WTC11 (cell line): ENCODE results near the gene STAB1. TPM values are rescaled to one million over a fixed set of nuclear protein-coding genes. Genes with fewer than 3 reads are reported as not detected.

Source experiments
- ATAC-seq: fragments of 200-7000 bp; cut with Tn5 transposase; 2 replicates; pipeline ENCODE4 v1.10.0; 2021; ENCODE audit warnings: mild to moderate bottlenecking, moderate library complexity
- CTCF ChIA-PET: fragments of 300-600 bp; sonication (Branson Sonifier 250); formaldehyde crosslinking; loops from one replicate; lab custom pipeline; 2021; ENCODE audit warnings: antibody characterized with exemption; lab: Charles Lee
- POLR2A ChIA-PET: fragments of 350-600 bp; sonication (Branson Sonifier 250); formaldehyde crosslinking; loops from one replicate; lab custom pipeline; 2021; ENCODE audit warnings: antibody characterized with exemption; lab: Charles Lee
- DNase-seq: peaks from one replicate; pipeline ENCODE4 v3.0.0; 2021; ENCODE audit warnings: low spot score
- H3K27ac Mint-ChIP-seq: 2 replicates; pipeline ENCODE4 v1.8.0; 2021; ENCODE audit warnings: mixed read lengths
- H3K27me3 Mint-ChIP-seq: 2 replicates; pipeline ENCODE4 v1.8.0; 2021; ENCODE audit warnings: low read depth, mild to moderate bottlenecking, moderate library complexity, mixed read lengths
- H3K36me3 Mint-ChIP-seq: 2 replicates; pipeline ENCODE4 v1.8.0; 2021; ENCODE audit warnings: mixed read lengths
- H3K4me1 Mint-ChIP-seq: 2 replicates; pipeline ENCODE4 v1.8.0; 2022; ENCODE audit warnings: mixed read lengths
- H3K4me3 Mint-ChIP-seq: 2 replicates; pipeline ENCODE4 v1.8.0; 2021; ENCODE audit warnings: mild to moderate bottlenecking, moderate library complexity, mixed read lengths
- H3K9me3 Mint-ChIP-seq: 2 replicates; pipeline ENCODE4 v1.8.0; 2021; ENCODE audit warnings: mixed read lengths
- ETV6 ChIP-seq: sonication (generic); formaldehyde crosslinking; IDR thresholded peaks from 2 replicates; pipeline ENCODE4 v1.8.1; 2022; ENCODE audit warnings: mild to moderate bottlenecking, missing genetic modification reagents
- TCF7 ChIP-seq: sonication (generic); formaldehyde crosslinking; IDR thresholded peaks from 2 replicates; pipeline ENCODE4 v1.8.0; 2022; ENCODE audit warnings: mild to moderate bottlenecking, low read depth, missing genetic modification reagents, moderate library complexity
- ZNF416 ChIP-seq: fragments of 250-450 bp; sonication (Bioruptor Pico); IDR thresholded peaks from 2 replicates; pipeline ENCODE4 v1.9.0; 2021; ENCODE audit warnings: mild to moderate bottlenecking, inconsistent platforms
- total RNA-seq: library from RNA; stranded (reverse); gene quantifications from 3 replicates; pipeline ENCODE4 v1.2.3, GENCODE V29; 2021
- TF ChIP-seq, protein P1 (sequence below): sonication (generic); formaldehyde crosslinking; IDR thresholded peaks from 2 replicates; pipeline ENCODE4 v1.8.1; 2023; ENCODE audit warnings: mild to moderate bottlenecking, missing genetic modification reagents
- TF ChIP-seq, protein P2 (sequence below): fragments of 250-450 bp; sonication (Bioruptor Pico); IDR thresholded peaks from 2 replicates; pipeline ENCODE4 v1.9.0; 2021; ENCODE audit warnings: mild to moderate bottlenecking, borderline replicate concordance
- TF ChIP-seq, protein P3 (sequence below): sonication (generic); formaldehyde crosslinking; IDR thresholded peaks from 2 replicates; pipeline ENCODE4 v1.8.0; 2022; ENCODE audit warnings: mild to moderate bottlenecking, missing genetic modification reagents
- TF ChIP-seq, protein P4 (sequence below): fragments of 250-450 bp; sonication (Bioruptor Pico); conservative IDR thresholded peaks from 2 replicates; pipeline ENCODE4 v1.9.0; 2021; ENCODE audit warnings: mild to moderate bottlenecking
- TF ChIP-seq, protein P5 (sequence below): sonication (generic); formaldehyde crosslinking; IDR thresholded peaks from 2 replicates; pipeline ENCODE4 v1.8.0; 2023; ENCODE audit warnings: missing genetic modification reagents
- TF ChIP-seq, protein P6 (sequence below): fragments of 250-450 bp; sonication (Bioruptor Pico); IDR thresholded peaks from 2 replicates; pipeline ENCODE4 v2.1.2; 2022; ENCODE audit warnings: mild to moderate bottlenecking, moderate library complexity
- TF ChIP-seq, protein P7 (sequence below): sonication (generic); formaldehyde crosslinking; IDR thresholded peaks from 2 replicates; pipeline ENCODE4 v1.8.1; 2022; ENCODE audit warnings: mild to moderate bottlenecking, moderate library complexity, missing genetic modification reagents
- TF ChIP-seq, protein P8 (sequence below): sonication (generic); formaldehyde crosslinking; IDR thresholded peaks from 2 replicates; pipeline ENCODE4 v1.8.1; 2023; ENCODE audit warnings: mild to moderate bottlenecking, missing genetic modification reagents, moderate library complexity

Gene STAB1
- total RNA-seq, 1 experiment from 2014 or later = 1.9 TPM

DNA sequence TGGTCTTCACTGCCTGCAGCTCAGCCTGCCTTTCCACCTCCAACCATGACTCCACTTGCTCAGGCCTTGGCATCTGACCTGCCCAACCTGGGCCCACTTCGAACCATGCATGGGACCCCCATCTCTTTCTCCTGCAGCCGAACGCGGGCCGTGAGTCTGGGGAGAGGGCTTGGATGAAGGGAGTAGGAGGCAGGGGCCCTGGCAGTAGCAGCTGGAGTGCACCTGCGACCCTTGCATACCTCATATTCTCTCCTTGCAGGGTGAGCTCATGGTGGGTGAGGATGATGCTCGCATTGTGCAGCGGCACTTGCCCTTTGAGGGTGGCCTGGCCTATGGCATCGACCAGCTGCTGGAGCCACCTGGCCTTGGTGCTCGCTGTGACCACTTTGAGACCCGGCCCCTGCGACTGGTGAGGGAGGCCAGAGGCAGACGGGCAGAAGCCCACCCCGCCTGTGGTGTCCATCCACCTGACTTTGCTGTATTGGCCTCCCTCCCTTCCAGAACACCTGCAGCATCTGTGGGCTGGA is 25.1 kb downstream of the STAB1 start:
- Mint-ChIP-seq H3K9me3 (no peaks in the 10 kb centered on the region), H3K4me1 (peaks cover 7% of the 10 kb centered on the region), H3K36me3 (peaks cover 9% of the 10 kb centered on the region), H3K27me3 (no peaks in the 10 kb centered on the region; the same call in 1 of the 2 replicates), H3K4me3 (no peak overlapping the region), H3K27ac (no peak overlapping the region)
- DNase-seq (no peak), ATAC-seq (no peak)
- ChIA-PET CTCF (interaction anchor here (1.4 kb wide), 1 partner anchor 16 kb away, joined by 3 read pairs; the partner anchor contains the start of gene UQCC5), POLR2A (interaction anchor here (1.0 kb wide), 1 partner anchor 16 kb away, joined by 3 read pairs; the partner anchor contains the start of gene UQCC5)
- TF ChIP-seq, protein P1, sequence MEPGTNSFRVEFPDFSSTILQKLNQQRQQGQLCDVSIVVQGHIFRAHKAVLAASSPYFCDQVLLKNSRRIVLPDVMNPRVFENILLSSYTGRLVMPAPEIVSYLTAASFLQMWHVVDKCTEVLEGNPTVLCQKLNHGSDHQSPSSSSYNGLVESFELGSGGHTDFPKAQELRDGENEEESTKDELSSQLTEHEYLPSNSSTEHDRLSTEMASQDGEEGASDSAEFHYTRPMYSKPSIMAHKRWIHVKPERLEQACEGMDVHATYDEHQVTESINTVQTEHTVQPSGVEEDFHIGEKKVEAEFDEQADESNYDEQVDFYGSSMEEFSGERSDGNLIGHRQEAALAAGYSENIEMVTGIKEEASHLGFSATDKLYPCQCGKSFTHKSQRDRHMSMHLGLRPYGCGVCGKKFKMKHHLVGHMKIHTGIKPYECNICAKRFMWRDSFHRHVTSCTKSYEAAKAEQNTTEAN (CRISPR knock-in tag) = no peak
- TF ChIP-seq TCF7 (CRISPR knock-in tag) = no peak

DNA sequence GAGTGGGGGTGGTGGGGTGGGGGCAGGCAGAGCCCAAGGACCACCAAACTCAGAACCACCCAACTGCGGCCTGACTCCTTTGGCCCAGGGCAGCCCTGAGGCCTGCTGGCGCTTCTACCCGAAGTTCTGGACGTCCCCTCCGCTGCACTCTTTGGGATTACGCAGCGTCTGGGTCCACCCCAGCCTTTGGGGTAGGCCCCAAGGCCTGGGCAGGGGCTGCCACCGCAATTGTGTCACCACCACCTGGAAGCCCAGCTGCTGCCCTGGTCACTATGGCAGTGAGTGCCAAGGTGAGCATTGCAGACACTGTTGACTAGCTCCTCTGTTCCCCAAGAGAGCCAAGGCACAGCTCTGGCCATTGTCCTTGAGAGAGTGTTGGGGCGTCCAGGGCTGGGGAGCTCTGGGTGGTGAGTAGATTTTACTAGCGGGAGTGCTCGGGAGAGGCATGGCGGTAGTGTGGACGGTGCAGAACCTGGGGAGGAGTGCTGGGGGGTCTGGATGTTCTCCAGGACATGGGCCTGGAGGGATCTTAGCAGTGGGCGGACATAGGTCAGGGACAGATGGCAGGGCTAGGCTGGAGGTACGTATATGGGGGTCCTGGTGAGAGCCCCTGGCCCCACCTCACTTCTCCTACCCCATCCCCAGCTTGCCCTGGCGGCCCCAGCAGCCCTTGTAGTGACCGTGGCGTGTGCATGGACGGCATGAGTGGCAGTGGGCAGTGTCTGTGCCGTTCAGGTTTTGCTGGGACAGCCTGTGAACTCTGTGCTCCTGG is 25.8 kb downstream of the STAB1 start:
- Mint-ChIP-seq H3K4me3 (no peak overlapping the region), H3K9me3 (no peaks in the 10 kb centered on the region), H3K27ac (peak overlapping the region; percentile 65; the same call in 1 of the 2 replicates), H3K27me3 (no peaks in the 10 kb centered on the region; the same call in 1 of the 2 replicates), H3K36me3 (peaks cover 15% of the 10 kb centered on the region), H3K4me1 (peaks cover 7% of the 10 kb centered on the region)
- ATAC-seq (no peak), DNase-seq (no peak)
- ChIA-PET POLR2A (no interaction called here), CTCF (interaction anchor here (1.4 kb wide), 1 partner anchor 15 kb away, joined by 3 read pairs; the partner anchor contains the start of gene UQCC5)
- no peak for TF ChIP-seq ETV6 (CRISPR knock-in tag)
- TF ChIP-seq, protein P2, sequence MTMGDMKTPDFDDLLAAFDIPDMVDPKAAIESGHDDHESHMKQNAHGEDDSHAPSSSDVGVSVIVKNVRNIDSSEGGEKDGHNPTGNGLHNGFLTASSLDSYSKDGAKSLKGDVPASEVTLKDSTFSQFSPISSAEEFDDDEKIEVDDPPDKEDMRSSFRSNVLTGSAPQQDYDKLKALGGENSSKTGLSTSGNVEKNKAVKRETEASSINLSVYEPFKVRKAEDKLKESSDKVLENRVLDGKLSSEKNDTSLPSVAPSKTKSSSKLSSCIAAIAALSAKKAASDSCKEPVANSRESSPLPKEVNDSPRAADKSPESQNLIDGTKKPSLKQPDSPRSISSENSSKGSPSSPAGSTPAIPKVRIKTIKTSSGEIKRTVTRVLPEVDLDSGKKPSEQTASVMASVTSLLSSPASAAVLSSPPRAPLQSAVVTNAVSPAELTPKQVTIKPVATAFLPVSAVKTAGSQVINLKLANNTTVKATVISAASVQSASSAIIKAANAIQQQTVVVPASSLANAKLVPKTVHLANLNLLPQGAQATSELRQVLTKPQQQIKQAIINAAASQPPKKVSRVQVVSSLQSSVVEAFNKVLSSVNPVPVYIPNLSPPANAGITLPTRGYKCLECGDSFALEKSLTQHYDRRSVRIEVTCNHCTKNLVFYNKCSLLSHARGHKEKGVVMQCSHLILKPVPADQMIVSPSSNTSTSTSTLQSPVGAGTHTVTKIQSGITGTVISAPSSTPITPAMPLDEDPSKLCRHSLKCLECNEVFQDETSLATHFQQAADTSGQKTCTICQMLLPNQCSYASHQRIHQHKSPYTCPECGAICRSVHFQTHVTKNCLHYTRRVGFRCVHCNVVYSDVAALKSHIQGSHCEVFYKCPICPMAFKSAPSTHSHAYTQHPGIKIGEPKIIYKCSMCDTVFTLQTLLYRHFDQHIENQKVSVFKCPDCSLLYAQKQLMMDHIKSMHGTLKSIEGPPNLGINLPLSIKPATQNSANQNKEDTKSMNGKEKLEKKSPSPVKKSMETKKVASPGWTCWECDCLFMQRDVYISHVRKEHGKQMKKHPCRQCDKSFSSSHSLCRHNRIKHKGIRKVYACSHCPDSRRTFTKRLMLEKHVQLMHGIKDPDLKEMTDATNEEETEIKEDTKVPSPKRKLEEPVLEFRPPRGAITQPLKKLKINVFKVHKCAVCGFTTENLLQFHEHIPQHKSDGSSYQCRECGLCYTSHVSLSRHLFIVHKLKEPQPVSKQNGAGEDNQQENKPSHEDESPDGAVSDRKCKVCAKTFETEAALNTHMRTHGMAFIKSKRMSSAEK (CRISPR knock-in tag) = no peak
- TF ChIP-seq ZNF416 (CRISPR knock-in tag) = no peak
- TF ChIP-seq, protein P3, sequence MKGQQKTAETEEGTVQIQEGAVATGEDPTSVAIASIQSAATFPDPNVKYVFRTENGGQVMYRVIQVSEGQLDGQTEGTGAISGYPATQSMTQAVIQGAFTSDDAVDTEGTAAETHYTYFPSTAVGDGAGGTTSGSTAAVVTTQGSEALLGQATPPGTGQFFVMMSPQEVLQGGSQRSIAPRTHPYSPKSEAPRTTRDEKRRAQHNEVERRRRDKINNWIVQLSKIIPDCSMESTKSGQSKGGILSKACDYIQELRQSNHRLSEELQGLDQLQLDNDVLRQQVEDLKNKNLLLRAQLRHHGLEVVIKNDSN (CRISPR knock-in tag) = no peak

DNA sequence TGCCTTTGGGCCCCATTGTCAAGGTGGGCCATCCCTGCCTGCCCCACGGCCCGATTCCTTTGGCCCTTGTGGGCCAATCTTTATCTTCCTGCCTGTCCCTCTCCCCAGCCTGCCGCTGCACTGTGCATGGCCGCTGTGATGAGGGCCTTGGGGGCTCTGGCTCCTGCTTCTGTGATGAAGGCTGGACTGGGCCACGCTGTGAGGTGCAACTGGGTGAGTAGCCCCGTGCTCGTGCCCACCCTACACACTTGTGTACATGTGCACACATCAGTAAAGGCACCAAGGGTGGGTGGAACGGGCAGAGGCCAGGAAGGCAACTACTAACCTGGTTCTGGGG is 26.3 kb downstream of the STAB1 start:
- Mint-ChIP-seq H3K27me3 (no peaks in the 10 kb centered on the region; the same call in 1 of the 2 replicates), H3K36me3 (peaks cover 19% of the 10 kb centered on the region), H3K9me3 (no peaks in the 10 kb centered on the region), H3K4me3 (no peak overlapping the region), H3K27ac (no peak overlapping the region), H3K4me1 (peaks cover 7% of the 10 kb centered on the region)
- TF ChIP-seq, protein P4, sequence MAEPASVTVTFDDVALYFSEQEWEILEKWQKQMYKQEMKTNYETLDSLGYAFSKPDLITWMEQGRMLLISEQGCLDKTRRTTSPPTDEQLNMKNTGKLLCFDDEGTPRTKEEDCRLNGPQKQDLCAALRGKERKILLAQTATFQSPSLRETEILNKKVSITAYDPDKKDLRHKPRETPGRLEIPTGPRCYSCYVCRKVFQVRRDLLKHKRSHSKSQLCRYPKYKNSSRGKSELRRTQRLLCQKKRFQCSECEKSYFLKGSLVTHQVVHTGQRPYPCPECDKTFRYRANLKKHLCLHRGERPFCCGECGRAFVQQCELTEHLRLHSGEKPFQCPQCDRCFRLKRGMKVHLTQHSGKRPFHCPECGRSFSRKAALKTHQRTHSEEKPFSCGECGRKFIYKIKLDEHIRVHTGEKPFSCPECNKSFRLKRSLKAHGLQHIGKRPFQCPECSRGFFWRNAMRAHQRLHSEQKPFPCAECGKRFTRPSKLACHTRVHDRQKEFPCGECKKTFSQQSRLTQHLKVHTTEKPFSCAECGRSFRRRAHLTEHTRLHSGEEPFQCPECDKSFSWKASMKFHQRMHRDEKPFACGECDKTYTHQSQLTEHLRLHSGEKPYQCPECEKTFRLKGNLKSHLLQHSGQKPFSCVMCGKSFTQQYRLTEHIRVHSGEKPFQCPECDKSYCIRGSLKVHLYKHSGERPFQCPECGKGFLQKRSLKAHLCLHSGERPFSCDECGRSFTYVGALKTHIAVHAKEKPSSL = no peak
- TF ChIP-seq, protein P5, sequence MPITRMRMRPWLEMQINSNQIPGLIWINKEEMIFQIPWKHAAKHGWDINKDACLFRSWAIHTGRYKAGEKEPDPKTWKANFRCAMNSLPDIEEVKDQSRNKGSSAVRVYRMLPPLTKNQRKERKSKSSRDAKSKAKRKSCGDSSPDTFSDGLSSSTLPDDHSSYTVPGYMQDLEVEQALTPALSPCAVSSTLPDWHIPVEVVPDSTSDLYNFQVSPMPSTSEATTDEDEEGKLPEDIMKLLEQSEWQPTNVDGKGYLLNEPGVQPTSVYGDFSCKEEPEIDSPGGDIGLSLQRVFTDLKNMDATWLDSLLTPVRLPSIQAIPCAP = no peak
- TF ChIP-seq, protein P6, sequence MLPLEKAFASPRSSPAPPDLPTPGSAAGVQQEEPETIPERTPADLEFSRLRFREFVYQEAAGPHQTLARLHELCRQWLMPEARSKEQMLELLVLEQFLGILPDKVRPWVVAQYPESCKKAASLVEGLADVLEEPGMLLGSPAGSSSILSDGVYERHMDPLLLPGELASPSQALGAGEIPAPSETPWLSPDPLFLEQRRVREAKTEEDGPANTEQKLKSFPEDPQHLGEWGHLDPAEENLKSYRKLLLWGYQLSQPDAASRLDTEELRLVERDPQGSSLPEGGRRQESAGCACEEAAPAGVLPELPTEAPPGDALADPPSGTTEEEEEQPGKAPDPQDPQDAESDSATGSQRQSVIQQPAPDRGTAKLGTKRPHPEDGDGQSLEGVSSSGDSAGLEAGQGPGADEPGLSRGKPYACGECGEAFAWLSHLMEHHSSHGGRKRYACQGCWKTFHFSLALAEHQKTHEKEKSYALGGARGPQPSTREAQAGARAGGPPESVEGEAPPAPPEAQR (CRISPR knock-in tag) = no peak
- TF ChIP-seq, protein P7, sequence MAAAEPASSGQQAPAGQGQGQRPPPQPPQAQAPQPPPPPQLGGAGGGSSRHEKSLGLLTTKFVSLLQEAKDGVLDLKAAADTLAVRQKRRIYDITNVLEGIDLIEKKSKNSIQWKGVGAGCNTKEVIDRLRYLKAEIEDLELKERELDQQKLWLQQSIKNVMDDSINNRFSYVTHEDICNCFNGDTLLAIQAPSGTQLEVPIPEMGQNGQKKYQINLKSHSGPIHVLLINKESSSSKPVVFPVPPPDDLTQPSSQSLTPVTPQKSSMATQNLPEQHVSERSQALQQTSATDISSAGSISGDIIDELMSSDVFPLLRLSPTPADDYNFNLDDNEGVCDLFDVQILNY (CRISPR knock-in tag) = no peak
- TF ChIP-seq, protein P8, sequence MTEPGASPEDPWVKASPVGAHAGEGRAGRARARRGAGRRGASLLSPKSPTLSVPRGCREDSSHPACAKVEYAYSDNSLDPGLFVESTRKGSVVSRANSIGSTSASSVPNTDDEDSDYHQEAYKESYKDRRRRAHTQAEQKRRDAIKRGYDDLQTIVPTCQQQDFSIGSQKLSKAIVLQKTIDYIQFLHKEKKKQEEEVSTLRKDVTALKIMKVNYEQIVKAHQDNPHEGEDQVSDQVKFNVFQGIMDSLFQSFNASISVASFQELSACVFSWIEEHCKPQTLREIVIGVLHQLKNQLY = no peak
- ChIA-PET POLR2A (no interaction called here), CTCF (no interaction called here)
- DNase-seq (no peak), ATAC-seq (no peak)
